CD4-positive, alpha-beta T cell (primary cell): ENCODE measurements around the gene TTC12. TPM values are rescaled to one million over a fixed set of nuclear protein-coding genes. Genes with fewer than 3 reads are reported as not detected.

Experiments
- ATAC-seq: fragments of 200-7000 bp; cut with Tn5 transposase; one replicate; pipeline ENCODE4 v1.10.0; 2022; ENCODE audit warnings: mild to moderate bottlenecking; ENCODE audit not compliant: poor library complexity
- CTCF ChIA-PET: fragments of 350-600 bp; sonication (Branson Sonifier 250); formaldehyde crosslinking; loops from one replicate; lab custom pipeline; 2021; ENCODE audit warnings: antibody characterized with exemption, inconsistent platforms; lab: Charles Lee
- POLR2A ChIA-PET: fragments of 350-600 bp; sonication (Branson Sonifier 250); formaldehyde crosslinking; loops from one replicate; lab custom pipeline; 2021; ENCODE audit warnings: antibody characterized with exemption, inconsistent platforms; lab: Charles Lee
- DNase-seq, 14 experiments: peaks; one replicate each; pipeline ENCODE4 v3.0.0-alpha.2; 2013 to 2020; ENCODE audit warnings: mixed read lengths in 2 of 14
- H3K27ac ChIP-seq, 2 donors: one replicate each; pipeline versions ENCODE4 v1.5.1 to v1.7.0; 2013; ENCODE audit warnings: low read length in 2 of 2, low read depth in 1 of 2, mild to moderate bottlenecking in 1 of 2
- H3K27me3 ChIP-seq, 2 experiments: 1 replicate in 1 of 2; 2 replicates in 1 of 2; pipeline versions ENCODE4 v1.6.1 to v1.7.0; 2013; ENCODE audit warnings: low read length in 2 of 2, control low read depth in 1 of 2, mild to moderate bottlenecking in 1 of 2, moderate library complexity in 1 of 2; ENCODE audit not compliant: insufficient read depth in 2 of 2, control insufficient read depth in 1 of 2
- H3K36me3 ChIP-seq: one replicate; pipeline ENCODE4 v1.6.1; 2013; ENCODE audit warnings: low read length, control low read depth; ENCODE audit not compliant: insufficient read depth
- H3K4me1 ChIP-seq: one replicate; pipeline ENCODE4 v1.6.1; 2013; ENCODE audit warnings: low read length, control low read depth; ENCODE audit not compliant: insufficient read depth
- H3K4me3 ChIP-seq: one replicate; pipeline ENCODE4 v1.5.1; 2013; ENCODE audit warnings: mild to moderate bottlenecking, low read length, moderate library complexity
- H3K9me3 ChIP-seq, 2 experiments: 1 replicate in 1 of 2; 2 replicates in 1 of 2; pipeline versions ENCODE4 v1.6.1 to v1.7.0; 2013; ENCODE audit warnings: low read length in 2 of 2, mild to moderate bottlenecking in 2 of 2, control low read depth in 1 of 2, moderate library complexity in 1 of 2; ENCODE audit not compliant: control insufficient read depth in 1 of 2, insufficient read depth in 1 of 2
- H3K27ac Mint-ChIP-seq: one replicate; pipeline ENCODE4 v1.8.0; 2020; ENCODE audit warnings: mixed read lengths
- H3K27me3 Mint-ChIP-seq: one replicate; pipeline ENCODE4 v1.8.0; 2021; ENCODE audit warnings: mixed read lengths
- H3K36me3 Mint-ChIP-seq: one replicate; pipeline ENCODE4 v1.8.0; 2021; ENCODE audit warnings: low read depth, mixed read lengths
- H3K4me1 Mint-ChIP-seq: one replicate; pipeline ENCODE4 v1.8.0; 2021; ENCODE audit warnings: low read depth, mixed read lengths
- H3K4me3 Mint-ChIP-seq: one replicate; pipeline ENCODE4 v1.8.0; 2020; ENCODE audit warnings: mild to moderate bottlenecking, mixed read lengths
- H3K9me3 Mint-ChIP-seq: one replicate; pipeline ENCODE4 v1.8.0; 2020; ENCODE audit warnings: mixed read lengths
- intact Hi-C, 2 experiments: fragments of 100-400 bp; cut with DNase I in 1 of 2; cut with micrococcal nuclease in 1 of 2; formaldehyde crosslinking; loops; one replicate each; pipeline versions ENCODE4 v1.15.1 to v1.9.0; 2023 to 2025; cut with DNase I, micrococcal nuclease
- total RNA-seq, 174 experiments: library from RNA in 2 of 174; stranded (reverse) in 2 of 174; gene quantifications; one replicate each; pipeline ENCODE4 v1.2.3 and lab custom pipeline; 2021 to 2026
- TF ChIP-seq, protein P1 (sequence below): fragments of 200-600 bp; IDR thresholded peaks from one replicate; pipeline ENCODE4 v1.8.0; 2022; ENCODE audit warnings: antibody characterized with exemption, mild to moderate bottlenecking

TTC12 gene
- total RNA-seq, 2 experiments from 2014 or later = 26.5 to 34.5 TPM

DNA sequence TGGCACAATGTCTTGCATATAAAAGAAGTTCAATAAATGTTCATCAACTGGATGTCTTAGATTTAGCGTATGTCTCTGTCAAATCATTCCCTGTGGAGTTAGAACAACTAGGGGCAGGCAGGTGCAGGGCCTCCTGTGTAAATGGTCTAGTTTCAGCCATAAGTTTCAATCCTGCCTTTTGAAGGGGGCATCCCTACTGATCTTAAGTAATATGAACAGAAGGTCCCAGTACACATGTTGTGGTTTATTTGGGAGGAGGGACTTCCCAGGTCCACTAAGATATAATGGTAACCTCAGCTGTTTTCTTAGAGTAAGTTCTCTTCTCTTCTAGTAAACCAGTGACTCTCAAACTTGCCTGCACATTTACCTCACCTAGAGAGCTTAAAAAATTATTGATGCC, 19.8 kb downstream of the TTC12 start:
- TF ChIP-seq, protein P1, sequence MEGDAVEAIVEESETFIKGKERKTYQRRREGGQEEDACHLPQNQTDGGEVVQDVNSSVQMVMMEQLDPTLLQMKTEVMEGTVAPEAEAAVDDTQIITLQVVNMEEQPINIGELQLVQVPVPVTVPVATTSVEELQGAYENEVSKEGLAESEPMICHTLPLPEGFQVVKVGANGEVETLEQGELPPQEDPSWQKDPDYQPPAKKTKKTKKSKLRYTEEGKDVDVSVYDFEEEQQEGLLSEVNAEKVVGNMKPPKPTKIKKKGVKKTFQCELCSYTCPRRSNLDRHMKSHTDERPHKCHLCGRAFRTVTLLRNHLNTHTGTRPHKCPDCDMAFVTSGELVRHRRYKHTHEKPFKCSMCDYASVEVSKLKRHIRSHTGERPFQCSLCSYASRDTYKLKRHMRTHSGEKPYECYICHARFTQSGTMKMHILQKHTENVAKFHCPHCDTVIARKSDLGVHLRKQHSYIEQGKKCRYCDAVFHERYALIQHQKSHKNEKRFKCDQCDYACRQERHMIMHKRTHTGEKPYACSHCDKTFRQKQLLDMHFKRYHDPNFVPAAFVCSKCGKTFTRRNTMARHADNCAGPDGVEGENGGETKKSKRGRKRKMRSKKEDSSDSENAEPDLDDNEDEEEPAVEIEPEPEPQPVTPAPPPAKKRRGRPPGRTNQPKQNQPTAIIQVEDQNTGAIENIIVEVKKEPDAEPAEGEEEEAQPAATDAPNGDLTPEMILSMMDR = no peak
- Histone ChIP-seq H3K27me3 (no peaks in the 10 kb centered on the region), H3K27ac (no peak overlapping the region), H3K9me3 (no peaks in the 10 kb centered on the region), H3K36me3 (peaks cover 76% of the 10 kb centered on the region), H3K4me1 (no peaks in the 10 kb centered on the region), H3K4me3 (no peak overlapping the region)
- ATAC-seq = no peak
- CTCF ChIA-PET = interaction anchor here (0.8 kb wide), 1 partner anchor 12 kb away, joined by 3 read pairs; no protein-coding TSS in a partner anchor
- no peak for DNase-seq
- Mint-ChIP-seq H3K4me1 (no peaks in the 10 kb centered on the region), H3K27me3 (no peaks in the 10 kb centered on the region), H3K4me3 (no peak overlapping the region), H3K36me3 (peaks cover 100% of the 10 kb centered on the region), H3K9me3 (no peaks in the 10 kb centered on the region), H3K27ac (no peak overlapping the region)
- intact Hi-C loops = no loop called here
- POLR2A ChIA-PET = no interaction called here

DNA sequence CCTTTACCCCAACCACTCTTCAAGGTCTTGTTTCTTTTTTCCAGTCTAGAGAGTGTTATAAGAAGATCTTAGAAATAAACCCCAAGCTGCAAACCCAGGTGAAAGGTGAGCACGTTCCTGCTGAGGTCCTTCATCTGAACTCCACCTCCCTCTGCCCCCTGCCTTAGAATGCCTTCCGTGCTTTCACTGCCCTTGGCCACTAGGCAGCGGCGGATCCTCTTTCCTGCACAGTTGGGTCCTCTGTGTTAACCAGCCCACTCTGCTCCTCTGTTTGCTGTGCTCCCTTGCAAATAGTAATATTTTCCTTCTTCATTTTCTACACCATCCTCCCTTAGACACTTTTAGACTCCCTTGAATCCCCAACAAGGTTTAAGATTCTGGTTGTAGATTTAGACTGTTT, 24.3 kb downstream of the TTC12 start:
- TF ChIP-seq, protein P1 = no peak
- Histone ChIP-seq H3K36me3 (peaks cover 68% of the 10 kb centered on the region), H3K4me1 (no peaks in the 10 kb centered on the region), H3K4me3 (no peak overlapping the region), H3K9me3 (no peaks in the 10 kb centered on the region), H3K27ac (no peak overlapping the region), H3K27me3 (no peaks in the 10 kb centered on the region)
- H3K4me1 Mint-ChIP-seq = no peaks in the 10 kb centered on the region
- POLR2A ChIA-PET = no interaction called here
- DNase-seq (no peak), ATAC-seq (no peak)
- peaks cover 100% of the 10 kb centered on the region for H3K36me3 Mint-ChIP-seq
- no peaks in the 10 kb centered on the region for H3K27me3 Mint-ChIP-seq
- CTCF ChIA-PET = no interaction called here
- no peak overlapping the region for H3K27ac Mint-ChIP-seq
- intact Hi-C loops = no loop called here
- no peak overlapping the region for H3K4me3 Mint-ChIP-seq
- H3K9me3 Mint-ChIP-seq = no peaks in the 10 kb centered on the region

DNA sequence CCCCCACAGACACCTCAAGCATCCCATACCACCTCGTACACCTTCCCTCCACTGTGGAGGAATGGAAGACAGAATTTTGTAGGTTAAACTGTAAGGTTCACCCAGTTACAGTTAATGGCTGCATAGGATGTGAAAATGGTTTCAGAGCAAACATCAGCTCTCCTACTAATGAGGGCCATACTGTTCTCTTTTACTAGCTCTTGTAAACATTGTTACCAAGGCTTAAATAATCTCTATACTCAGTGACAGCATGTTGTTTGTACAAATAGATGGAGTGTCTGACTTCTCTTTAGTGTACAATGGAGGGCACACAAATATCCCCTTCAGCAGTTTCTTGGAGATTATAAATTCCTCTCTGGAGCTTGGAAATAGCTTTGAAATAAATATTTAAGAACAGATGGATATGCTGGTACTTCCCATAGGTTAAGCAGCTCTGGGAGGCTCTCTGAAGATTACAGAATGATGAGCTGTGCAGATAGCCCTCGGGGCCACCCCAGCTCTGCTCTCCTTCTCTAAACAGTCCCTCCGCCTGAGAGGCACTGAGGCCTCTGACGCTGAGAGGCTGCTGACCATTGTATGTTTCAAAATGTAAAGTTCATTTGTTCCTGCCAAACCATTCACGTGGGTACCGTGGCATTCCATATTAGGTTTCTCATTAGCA, 25.7 kb downstream of the TTC12 start:
- no peak overlapping the region for H3K27ac Mint-ChIP-seq
- no peaks in the 10 kb centered on the region for H3K27me3 Mint-ChIP-seq
- Histone ChIP-seq H3K4me3 (no peak overlapping the region), H3K36me3 (peaks cover 70% of the 10 kb centered on the region), H3K9me3 (no peaks in the 10 kb centered on the region), H3K27me3 (no peaks in the 10 kb centered on the region), H3K4me1 (no peaks in the 10 kb centered on the region), H3K27ac (no peak overlapping the region)
- TF ChIP-seq, protein P1 = no peak
- intact Hi-C loops = no loop called here
- H3K9me3 Mint-ChIP-seq = no peaks in the 10 kb centered on the region
- no peak for ATAC-seq
- ChIA-PET CTCF (no interaction called here), POLR2A (no interaction called here)
- no peaks in the 10 kb centered on the region for H3K4me1 Mint-ChIP-seq
- no peak for DNase-seq
- no peak overlapping the region for H3K4me3 Mint-ChIP-seq
- H3K36me3 Mint-ChIP-seq = peaks cover 98% of the 10 kb centered on the region
